Measurements from ENCODE around the gene ADCY6. TPM values are rescaled to one million over a fixed set of nuclear protein-coding genes. Genes with fewer than 3 reads are reported as not detected.

The ADCY6 gene
- total RNA-seq, 4 donors from 2014 or later: 11.4 to 13.6 (median 12.6) TPM

DNA sequence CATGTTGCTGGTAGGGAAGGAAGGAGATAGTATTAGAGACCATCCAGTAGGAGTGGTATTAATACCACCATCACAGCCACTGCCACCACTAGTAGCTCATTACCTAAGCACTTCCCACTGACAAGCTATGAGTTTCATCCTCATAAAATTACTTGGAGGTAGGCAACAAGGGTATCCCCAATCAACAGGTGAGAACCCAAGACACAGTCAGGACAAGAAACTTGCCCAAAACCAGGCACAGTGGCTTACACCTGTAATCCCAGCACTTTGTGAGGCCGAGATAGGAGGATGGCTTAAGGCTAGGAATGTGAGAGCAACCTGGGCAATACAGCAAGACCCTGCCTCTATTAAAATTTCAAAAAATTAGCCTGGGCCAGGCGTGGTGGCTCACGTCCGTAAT is 5.5 kb downstream of the ADCY6 start:
- TF ChIP-seq, protein P1, sequence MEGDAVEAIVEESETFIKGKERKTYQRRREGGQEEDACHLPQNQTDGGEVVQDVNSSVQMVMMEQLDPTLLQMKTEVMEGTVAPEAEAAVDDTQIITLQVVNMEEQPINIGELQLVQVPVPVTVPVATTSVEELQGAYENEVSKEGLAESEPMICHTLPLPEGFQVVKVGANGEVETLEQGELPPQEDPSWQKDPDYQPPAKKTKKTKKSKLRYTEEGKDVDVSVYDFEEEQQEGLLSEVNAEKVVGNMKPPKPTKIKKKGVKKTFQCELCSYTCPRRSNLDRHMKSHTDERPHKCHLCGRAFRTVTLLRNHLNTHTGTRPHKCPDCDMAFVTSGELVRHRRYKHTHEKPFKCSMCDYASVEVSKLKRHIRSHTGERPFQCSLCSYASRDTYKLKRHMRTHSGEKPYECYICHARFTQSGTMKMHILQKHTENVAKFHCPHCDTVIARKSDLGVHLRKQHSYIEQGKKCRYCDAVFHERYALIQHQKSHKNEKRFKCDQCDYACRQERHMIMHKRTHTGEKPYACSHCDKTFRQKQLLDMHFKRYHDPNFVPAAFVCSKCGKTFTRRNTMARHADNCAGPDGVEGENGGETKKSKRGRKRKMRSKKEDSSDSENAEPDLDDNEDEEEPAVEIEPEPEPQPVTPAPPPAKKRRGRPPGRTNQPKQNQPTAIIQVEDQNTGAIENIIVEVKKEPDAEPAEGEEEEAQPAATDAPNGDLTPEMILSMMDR (IDR thresholded peaks at IDR 0.05 in 4 of 5, conservative IDR thresholded peaks at IDR 0.05 in 1 of 5): no peak
- no peak for TF ChIP-seq POLR2A (IDR thresholded peaks at IDR 0.05)
- no peak overlapping the region for H3K27ac ChIP-seq
- H3K36me3 ChIP-seq: peaks cover 0 to 9% of the 10 kb centered on the region in 2 donors
- ATAC-seq: no peak
- no peak overlapping the region for H3K4me3 ChIP-seq
- no peaks in the 10 kb centered on the region for H3K9me3 ChIP-seq
- peaks cover 39 to 45% of the 10 kb centered on the region in 2 donors for H3K4me1 ChIP-seq
- no peak for DNase-seq
- intact Hi-C loops (cut with DNase I; ENCODE audit: low total_unique reads) (no loop called here), in situ Hi-C loops (cut with MboI; ENCODE audit: low sequenced_read_pairs in 4 of 4) (loop anchor here in 1 of 4 donors (25.0 kb wide), 1 partner anchor 246 kb away; the partner anchor contains the start of gene OR8S1)
- no peaks in the 10 kb centered on the region for H3K27me3 ChIP-seq

DNA sequence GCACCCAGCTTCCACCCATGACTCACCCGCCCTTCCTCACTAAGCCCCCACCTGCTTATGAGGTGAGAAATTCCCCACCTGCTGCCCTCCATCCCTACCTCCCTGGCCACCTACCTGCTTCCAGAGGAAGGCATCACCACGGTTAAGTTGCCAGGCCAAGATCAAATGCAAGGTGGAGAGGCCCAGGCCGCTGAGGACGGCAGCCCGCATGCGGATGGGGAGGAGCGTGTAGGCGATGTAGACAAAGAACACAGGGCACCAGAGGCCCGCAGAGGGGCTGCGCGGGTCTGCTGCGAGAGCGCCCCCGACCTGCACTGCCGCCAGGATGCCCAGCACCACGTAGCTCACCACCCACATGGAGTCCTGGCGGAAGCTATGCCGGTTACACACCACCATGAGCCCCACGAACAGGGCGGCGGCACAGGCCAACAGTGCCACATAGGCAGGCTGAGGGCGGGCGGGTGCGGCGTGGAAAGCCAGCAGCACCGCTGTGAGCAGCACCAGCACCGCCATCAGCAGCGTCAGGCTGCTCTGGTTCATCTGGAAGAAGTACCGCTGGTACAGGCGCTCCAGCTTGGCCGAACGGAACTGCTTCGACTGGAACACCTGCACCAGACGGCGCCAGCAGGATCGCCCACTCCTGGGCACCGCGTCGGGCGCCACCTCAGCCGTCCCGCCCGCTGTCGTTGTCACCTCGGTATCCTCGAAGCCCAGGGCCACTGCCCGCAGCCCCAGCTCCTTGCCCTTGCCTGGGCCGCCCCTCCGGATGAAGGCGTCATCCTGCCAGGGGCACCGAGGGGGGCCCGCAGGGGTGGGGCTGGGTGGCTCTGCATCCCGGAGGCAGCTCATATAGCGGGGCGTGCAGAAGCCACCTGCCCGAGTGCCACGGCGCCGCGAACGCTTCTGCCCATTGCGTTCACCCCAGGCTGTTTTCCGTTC is 6.2 kb downstream of the ADCY6 start:
- intact Hi-C loops (cut with DNase I; ENCODE audit: low total_unique reads) (no loop called here), in situ Hi-C loops (cut with MboI; ENCODE audit: low sequenced_read_pairs in 4 of 4) (loop anchor here in 1 of 4 donors (25.0 kb wide), 1 partner anchor 245 kb away; the partner anchor contains the start of gene OR8S1)
- TF ChIP-seq POLR2A (IDR thresholded peaks at IDR 0.05): no peak
- Histone ChIP-seq H3K4me3 (no peak overlapping the region), H3K27ac (peak overlapping the region in 1 of 4 donors; percentile 4), H3K27me3 (no peaks in the 10 kb centered on the region), H3K4me1 (peaks cover 35 to 38% of the 10 kb centered on the region in 2 donors), H3K36me3 (peaks cover 0 to 9% of the 10 kb centered on the region in 2 donors), H3K9me3 (no peaks in the 10 kb centered on the region)
- ATAC-seq (no peak), DNase-seq (no peak)

DNA sequence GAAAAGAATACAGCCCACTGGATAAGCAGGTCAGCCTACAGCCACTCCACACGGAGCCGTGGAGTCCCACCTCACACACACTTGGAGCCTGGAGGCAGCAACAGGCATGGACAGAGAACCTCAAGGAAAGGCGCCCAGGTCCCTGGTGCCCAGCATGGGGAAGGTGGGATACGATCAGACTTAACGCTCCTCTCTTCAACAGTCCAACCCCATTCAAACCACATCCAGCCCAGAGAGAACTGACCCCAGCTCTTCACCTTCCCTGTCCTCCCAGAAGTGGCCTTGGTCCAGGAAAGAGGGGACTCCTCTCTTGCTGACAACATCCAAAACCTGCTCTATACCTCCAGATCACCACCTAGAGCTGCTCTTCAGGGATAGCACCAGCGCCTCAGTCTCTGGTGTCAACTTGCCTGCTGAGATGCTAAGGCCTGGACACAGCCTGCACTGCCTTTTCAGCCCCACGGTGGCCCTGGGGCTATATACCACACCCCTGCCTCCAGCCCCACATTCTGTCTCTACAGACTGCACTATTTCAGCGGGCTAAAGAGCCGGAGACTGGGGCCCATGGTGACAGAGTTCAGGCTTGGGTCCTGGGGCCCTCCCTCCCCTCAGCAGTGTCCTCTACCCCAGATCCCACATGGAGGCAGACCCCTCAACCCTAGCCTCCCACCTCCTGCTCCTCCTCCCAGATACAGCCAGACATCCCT is 7.0 kb downstream of the ADCY6 start:
- H3K9me3 ChIP-seq: no peaks in the 10 kb centered on the region
- no peaks in the 10 kb centered on the region for H3K27me3 ChIP-seq
- intact Hi-C loops (cut with DNase I; ENCODE audit: low total_unique reads) (no loop called here), in situ Hi-C loops (cut with MboI; ENCODE audit: low sequenced_read_pairs in 4 of 4) (loop anchor here in 1 of 4 donors (25.0 kb wide), 1 partner anchor 245 kb away; the partner anchor contains the start of gene OR8S1)
- H3K4me3 ChIP-seq: no peak overlapping the region
- ATAC-seq (no peak), DNase-seq (no peak)
- H3K36me3 ChIP-seq: peaks cover 0 to 9% of the 10 kb centered on the region in 2 donors
- peak overlapping the region in 3 of 4 donors; percentile 1 to 70 (median 4) for H3K27ac ChIP-seq
- TF ChIP-seq, protein P1 (IDR thresholded peaks at IDR 0.05 in 4 of 5, conservative IDR thresholded peaks at IDR 0.05 in 1 of 5): no peak
- TF ChIP-seq POLR2A (IDR thresholded peaks at IDR 0.05): no peak
- peaks cover 28 to 29% of the 10 kb centered on the region in 2 donors for H3K4me1 ChIP-seq

DNA sequence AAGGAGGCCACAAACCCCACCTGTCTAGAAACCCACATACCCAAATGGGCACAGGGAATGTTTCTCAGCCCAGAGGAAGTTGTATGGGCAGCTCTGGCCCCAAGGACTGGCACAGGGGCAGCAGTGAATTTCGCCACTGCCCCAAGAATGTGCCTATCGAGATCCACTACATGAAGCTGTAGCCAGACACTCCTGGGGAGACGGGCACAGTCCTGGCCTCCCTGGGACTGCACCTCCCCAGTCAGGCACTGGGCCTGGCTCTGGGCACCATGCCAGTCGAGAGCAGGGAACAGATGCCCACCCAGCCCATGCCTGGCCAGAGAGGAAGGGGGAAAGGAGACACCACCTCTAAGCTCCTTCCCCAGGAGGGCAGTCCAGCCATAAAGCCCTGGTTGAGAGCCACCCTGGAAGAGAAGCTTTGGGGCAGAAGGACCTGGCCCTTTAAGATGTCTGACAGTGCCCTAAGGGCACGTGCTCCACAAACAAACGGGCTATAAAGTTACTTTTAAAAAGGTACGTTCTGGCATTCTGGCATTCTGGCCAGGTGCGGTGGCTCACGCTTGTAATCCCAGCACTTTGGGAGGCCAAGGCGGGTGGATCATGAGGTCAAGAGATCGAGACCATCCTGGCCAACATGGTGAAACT is 8.4 kb downstream of the ADCY6 start:
- TF ChIP-seq, protein P1 (IDR thresholded peaks at IDR 0.05 in 4 of 5, conservative IDR thresholded peaks at IDR 0.05 in 1 of 5): no peak
- no peak for TF ChIP-seq POLR2A (IDR thresholded peaks at IDR 0.05)
- DNase-seq (no peak), ATAC-seq (peak in 1 of 2 donors; percentile 15)
- Histone ChIP-seq H3K4me1 (peaks cover 20 to 23% of the 10 kb centered on the region in 2 donors), H3K9me3 (no peaks in the 10 kb centered on the region), H3K4me3 (no peak overlapping the region), H3K36me3 (peaks cover 0 to 15% of the 10 kb centered on the region in 2 donors), H3K27ac (peak overlapping the region; percentile 54 to 71 (median 67)), H3K27me3 (no peaks in the 10 kb centered on the region)
- in situ Hi-C loops (cut with MboI; ENCODE audit: low sequenced_read_pairs in 4 of 4): loop anchor here in 1 of 4 donors (25.0 kb wide), 1 partner anchor 243 kb away; the partner anchor contains the start of gene OR8S1
- intact Hi-C loops (cut with DNase I; ENCODE audit: low total_unique reads): no loop called here

Data from gastrocnemius medialis (tissue), 4 donors.